Panc1 (cell line): ENCODE data around the gene HOXA4. TPM values are rescaled to one million over a fixed set of nuclear protein-coding genes. Genes with fewer than 3 reads are reported as not detected.

Source experiments
- ATAC-seq: fragments of 200-7000 bp; cut with Tn5 transposase; 2 replicates; pipeline ENCODE4 v1.9.1; 2020; ENCODE audit warnings: mild to moderate bottlenecking, moderate library complexity
- BruUV-seq: library from RNA; stranded (reverse); fragments of 400-500 nt; replicated peaks from 2 replicates; lab custom pipeline; 2021; lab: Mats Ljungman, UMichigan
- CTCF ChIA-PET: fragments of 300-600 bp; sonication (Branson Sonifier 250); formaldehyde crosslinking; loops from one replicate; lab custom pipeline; 2022; ENCODE audit warnings: antibody characterized with exemption; lab: Charles Lee
- POLR2A ChIA-PET: fragments of 300-600 bp; sonication (Branson Sonifier 250); formaldehyde crosslinking; loops from one replicate; lab custom pipeline; 2022; ENCODE audit warnings: antibody characterized with exemption; lab: Charles Lee
- DNase-seq: peaks from one replicate; pipeline ENCODE4 v3.0.0-alpha.2; 2010; ENCODE audit warnings: low read depth, low spot score
- H3K27ac ChIP-seq: 2 replicates; pipeline ENCODE4 v1.5.1; 2011; ENCODE audit warnings: mild to moderate bottlenecking, low read length, inconsistent platforms
- H3K27me3 ChIP-seq: fragments of 200-500 bp; sonication (Bioruptor generic); 2 replicates; pipeline ENCODE4 v1.6.0; 2014; ENCODE audit warnings: low read length, inconsistent platforms; ENCODE audit not compliant: control insufficient read depth, insufficient read depth
- H3K36me3 ChIP-seq: fragments of 200-500 bp; sonication (Bioruptor generic); 2 replicates; pipeline ENCODE4 v1.5.1; 2014; ENCODE audit warnings: inconsistent platforms, mild to moderate bottlenecking, low read length, moderate library complexity; ENCODE audit not compliant: control insufficient read depth, insufficient read depth
- H3K4me1 ChIP-seq: 2 replicates; pipeline ENCODE4 v1.5.1; 2011; ENCODE audit warnings: inconsistent platforms, mild to moderate bottlenecking, low read length, moderate library complexity; ENCODE audit not compliant: control insufficient read depth, insufficient read depth
- H3K4me3 ChIP-seq, 2 experiments: 2 replicates each; pipeline ENCODE4 v1.5.1; 2011 to 2012; ENCODE audit warnings: low read depth in 2 of 2, low read length in 2 of 2, mild to moderate bottlenecking in 2 of 2, inconsistent platforms in 1 of 2, moderate library complexity in 1 of 2
- H3K9me3 ChIP-seq: fragments of 200-500 bp; sonication (Bioruptor generic); 2 replicates; pipeline ENCODE4 v1.5.1; 2014; ENCODE audit warnings: low read depth, mild to moderate bottlenecking, inconsistent platforms, low read length, moderate library complexity; ENCODE audit not compliant: control insufficient read depth, insufficient read depth
- POLR2AphosphoS5 ChIP-seq: IDR thresholded peaks from 2 replicates; pipeline ENCODE4 v1.6.1; 2012; ENCODE audit warnings: mild to moderate bottlenecking, low read depth, low read length, moderate library complexity
- REST ChIP-seq, 2 experiments: IDR thresholded peaks; 2 replicates each; pipeline ENCODE4 v1.6.1; 2011 to 2012; ENCODE audit warnings: low read depth in 2 of 2, control low read depth in 1 of 2, low read length in 1 of 2, mild to moderate bottlenecking in 1 of 2, moderate library complexity in 1 of 2; ENCODE audit not compliant: insufficient read depth in 1 of 2
- SIN3A ChIP-seq: IDR thresholded peaks from 2 replicates; pipeline ENCODE4 v1.6.1; 2012; ENCODE audit warnings: low read depth, mild to moderate bottlenecking, low read length, moderate library complexity, borderline replicate concordance; ENCODE audit not compliant: insufficient read depth
- TCF7L2 ChIP-seq: IDR thresholded peaks from 2 replicates; pipeline ENCODE4 v1.6.1; 2011; ENCODE audit warnings: mild to moderate bottlenecking, low read depth, low read length, inconsistent platforms
- in situ Hi-C: cut with HindIII; loops from 2 replicates; pipeline ENCODE4 v1.10.0; 2016; ENCODE audit warnings: low sequenced_read_pairs, low pct_unique_long_range_greater_than_20kb
- intact Hi-C: fragments of 100-400 bp; cut with micrococcal nuclease; formaldehyde crosslinking; loops from one replicate; pipeline ENCODE4 v1.10.0; 2022; ENCODE audit not compliant: unreplicated experiment
- total RNA-seq: library from RNA; stranded (reverse); gene quantifications from one replicate; pipeline ENCODE4 v1.2.1, GENCODE V29; 2021; ENCODE audit not compliant: unreplicated experiment
- TF ChIP-seq, protein P1 (sequence below): fragments of 450-650 bp; IDR thresholded peaks from 2 replicates; pipeline ENCODE4 v1.5.1; 2017; ENCODE audit warnings: mild to moderate bottlenecking

The HOXA4 gene
- total RNA-seq, 1 experiment from 2014 or later = 0.39 TPM

DNA sequence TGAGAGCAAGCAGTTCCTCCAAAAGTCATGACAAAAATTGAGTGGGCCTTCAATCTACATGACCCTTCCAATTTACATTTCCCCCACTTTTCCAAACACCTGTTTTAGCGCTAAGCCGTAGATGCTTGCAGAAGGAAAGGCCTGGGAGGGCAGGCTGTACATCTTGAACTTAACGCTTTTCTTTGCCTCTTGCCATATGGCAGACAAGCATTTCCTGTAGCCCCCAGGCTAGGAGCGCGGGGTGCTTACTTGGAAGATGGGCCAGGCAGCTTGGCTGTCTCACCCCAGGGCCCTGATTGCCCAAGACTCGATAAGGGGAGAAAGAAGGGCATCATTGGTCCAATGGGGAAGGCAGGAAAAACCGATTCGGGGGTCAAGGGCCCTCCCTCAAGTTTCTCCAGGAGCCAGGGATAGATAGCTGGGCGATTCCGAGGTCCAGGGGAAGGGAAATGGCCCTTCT is 41.8 kb upstream of the HOXA4 start:
- CTCF ChIA-PET = no interaction called here
- POLR2A ChIA-PET = no interaction called here
- in situ Hi-C loops (no loop called here), intact Hi-C loops (no loop called here)
- Histone ChIP-seq H3K4me1 (peaks cover 5% of the 10 kb centered on the region; the same call in 1 of the 2 replicates), H3K27me3 (no peaks in the 10 kb centered on the region), H3K4me3 (no peak overlapping the region), H3K36me3 (no peaks in the 10 kb centered on the region), H3K27ac (no peak overlapping the region), H3K9me3 (no peaks in the 10 kb centered on the region)
- BruUV-seq = no TSS peak
- DNase-seq (no peak), ATAC-seq (no peak)
- no peak for TF ChIP-seq SIN3A
- no peak for TF ChIP-seq TCF7L2
- TF ChIP-seq, protein P1, sequence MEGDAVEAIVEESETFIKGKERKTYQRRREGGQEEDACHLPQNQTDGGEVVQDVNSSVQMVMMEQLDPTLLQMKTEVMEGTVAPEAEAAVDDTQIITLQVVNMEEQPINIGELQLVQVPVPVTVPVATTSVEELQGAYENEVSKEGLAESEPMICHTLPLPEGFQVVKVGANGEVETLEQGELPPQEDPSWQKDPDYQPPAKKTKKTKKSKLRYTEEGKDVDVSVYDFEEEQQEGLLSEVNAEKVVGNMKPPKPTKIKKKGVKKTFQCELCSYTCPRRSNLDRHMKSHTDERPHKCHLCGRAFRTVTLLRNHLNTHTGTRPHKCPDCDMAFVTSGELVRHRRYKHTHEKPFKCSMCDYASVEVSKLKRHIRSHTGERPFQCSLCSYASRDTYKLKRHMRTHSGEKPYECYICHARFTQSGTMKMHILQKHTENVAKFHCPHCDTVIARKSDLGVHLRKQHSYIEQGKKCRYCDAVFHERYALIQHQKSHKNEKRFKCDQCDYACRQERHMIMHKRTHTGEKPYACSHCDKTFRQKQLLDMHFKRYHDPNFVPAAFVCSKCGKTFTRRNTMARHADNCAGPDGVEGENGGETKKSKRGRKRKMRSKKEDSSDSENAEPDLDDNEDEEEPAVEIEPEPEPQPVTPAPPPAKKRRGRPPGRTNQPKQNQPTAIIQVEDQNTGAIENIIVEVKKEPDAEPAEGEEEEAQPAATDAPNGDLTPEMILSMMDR = no peak
- TF ChIP-seq REST (IDR thresholded peaks at IDR 0.05; ENCODE audit: insufficient read depth in 1 of 2, low read depth in 2 of 2, low read length in 1 of 2) = no peak
- TF ChIP-seq POLR2AphosphoS5 = no peak

GRCh38 chr7:27171637-27172314 is 41.2 kb upstream of the HOXA4 start:
- Histone ChIP-seq H3K27me3 (no peaks in the 10 kb centered on the region), H3K36me3 (no peaks in the 10 kb centered on the region), H3K9me3 (no peaks in the 10 kb centered on the region), H3K27ac (no peak overlapping the region), H3K4me3 (no peak overlapping the region), H3K4me1 (peaks cover 5% of the 10 kb centered on the region; the same call in 1 of the 2 replicates)
- BruUV-seq = no TSS peak
- in situ Hi-C loops (no loop called here), intact Hi-C loops (no loop called here)
- ATAC-seq = no peak
- CTCF ChIA-PET = interaction anchor here (0.7 kb wide), 1 partner anchor 8 kb away, joined by 3 read pairs; no protein-coding TSS in a partner anchor
- DNase-seq = no peak
- no peak for TF ChIP-seq POLR2AphosphoS5
- POLR2A ChIA-PET = no interaction called here

DNA sequence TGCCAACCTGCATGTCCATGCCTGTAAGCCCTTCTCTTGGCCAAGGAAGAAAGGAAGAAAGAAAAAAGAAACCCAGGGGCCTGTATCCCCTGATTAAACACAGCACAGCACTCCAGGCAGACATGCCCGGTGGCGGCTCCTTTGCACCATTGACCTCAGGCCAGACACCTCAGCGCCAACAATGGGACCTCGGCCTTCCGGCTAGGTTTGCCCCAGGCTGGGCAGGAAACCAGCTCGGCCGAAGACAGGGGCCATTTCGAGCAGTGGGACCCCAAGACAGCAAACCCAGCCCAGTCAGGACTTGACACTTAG is 40.7 kb upstream of the HOXA4 start:
- DNase-seq (no peak), ATAC-seq (no peak)
- no peak overlapping the region for H3K27ac ChIP-seq
- no peaks in the 10 kb centered on the region for H3K27me3 ChIP-seq
- no TSS peak for BruUV-seq
- ChIA-PET POLR2A (no interaction called here), CTCF (interaction anchor here (0.7 kb wide), 1 partner anchor 8 kb away, joined by 3 read pairs; no protein-coding TSS in a partner anchor)
- H3K9me3 ChIP-seq = no peaks in the 10 kb centered on the region
- no peak overlapping the region for H3K4me3 ChIP-seq
- in situ Hi-C loops = no loop called here
- peaks cover 5% of the 10 kb centered on the region; the same call in 1 of the 2 replicates for H3K4me1 ChIP-seq
- intact Hi-C loops = no loop called here
- H3K36me3 ChIP-seq = no peaks in the 10 kb centered on the region
- TF ChIP-seq TCF7L2 = no peak
- TF ChIP-seq REST (IDR thresholded peaks at IDR 0.05; ENCODE audit: insufficient read depth in 1 of 2, low read depth in 2 of 2, low read length in 1 of 2) = no peak
- TF ChIP-seq, protein P1 = no peak
- no peak for TF ChIP-seq POLR2AphosphoS5
- TF ChIP-seq SIN3A = no peak
